LoVo (cell line): Measurements from ENCODE around the gene EIF4E1B.

Experiments used
- DNase-seq: peaks from one replicate; pipeline ENCODE4 v3.0.0-alpha.2; 2016; ENCODE audit warnings: low spot score

EIF4E1B gene

DNA sequence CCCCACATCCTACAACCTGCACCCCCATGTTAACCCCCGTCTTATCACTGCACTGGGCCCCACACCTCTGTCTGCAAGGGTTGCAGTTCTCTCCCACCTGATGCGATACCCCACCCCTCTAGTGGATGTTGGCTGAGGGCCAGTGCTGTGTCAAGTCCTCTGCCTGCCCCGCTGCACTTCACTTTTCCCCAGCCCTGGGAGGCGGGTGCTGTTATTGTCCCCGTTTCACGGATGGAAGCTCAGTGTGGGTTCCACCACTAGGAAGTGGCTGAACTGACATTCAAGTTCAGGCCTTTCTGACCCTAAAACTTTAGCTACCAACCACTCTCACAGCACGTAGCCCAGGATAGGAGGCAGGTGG lies 3.6 kb upstream of the EIF4E1B start:
- DNase-seq, result no peak

DNA sequence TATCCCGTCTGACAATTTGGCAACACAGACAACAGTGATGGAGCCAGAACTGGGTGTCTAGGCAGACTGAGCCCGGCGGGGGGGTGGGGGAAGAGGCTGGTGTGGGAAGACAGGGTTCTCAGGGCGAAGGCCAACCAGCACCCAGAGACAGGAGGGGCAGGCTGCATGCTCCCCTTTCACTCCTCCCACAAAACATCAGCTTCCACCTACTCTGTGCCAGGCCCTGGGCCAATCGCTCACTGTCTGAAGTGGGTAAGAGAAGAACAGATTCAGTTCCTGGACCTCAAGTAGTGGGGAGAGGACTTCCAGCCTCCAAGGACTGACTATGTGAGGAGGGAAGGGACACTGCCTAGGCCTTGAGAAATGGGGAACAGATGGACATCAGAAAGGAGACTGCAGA lies 2.9 kb upstream of the EIF4E1B start:
- DNase-seq, result no peak

DNA sequence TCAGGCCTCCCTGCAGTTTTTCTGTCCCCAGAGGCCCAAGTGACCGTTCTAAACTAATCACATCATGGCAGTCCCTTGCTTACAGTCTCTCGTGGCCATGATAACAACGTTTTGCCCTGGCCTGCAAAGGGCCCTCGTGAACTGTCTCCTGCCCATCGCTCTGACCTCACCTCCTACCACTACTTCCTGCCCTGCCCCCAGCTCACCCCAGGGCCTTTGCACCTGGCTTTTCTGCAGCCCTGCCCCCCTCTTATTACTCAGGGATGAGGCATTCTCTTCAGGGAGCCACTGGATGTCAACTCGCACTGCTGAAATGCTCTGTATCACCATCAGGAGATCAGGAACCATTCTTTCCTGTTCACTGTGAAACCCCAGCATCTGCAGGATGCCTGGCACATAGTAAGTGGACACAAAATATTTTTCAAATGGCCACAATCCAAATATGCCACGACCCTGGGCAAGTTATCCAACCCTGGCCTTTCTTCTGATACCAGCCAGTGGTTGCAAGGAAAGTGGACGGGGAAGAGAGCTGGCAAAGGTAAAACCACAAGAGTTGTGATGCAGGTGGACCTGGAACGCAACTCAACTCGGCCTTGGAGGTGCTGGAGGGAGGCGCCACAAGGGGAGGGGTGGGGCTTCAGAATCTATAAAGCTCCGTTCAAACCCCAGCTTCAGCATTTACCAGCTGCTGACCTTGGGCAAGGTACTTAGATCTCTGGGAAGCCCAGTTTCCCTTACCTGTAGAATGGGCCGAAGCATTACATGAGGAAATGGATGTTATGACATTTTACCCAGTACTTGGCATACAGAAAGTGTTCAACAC lies 1.9 kb upstream of the EIF4E1B start:
- DNase-seq, result no peak

DNA sequence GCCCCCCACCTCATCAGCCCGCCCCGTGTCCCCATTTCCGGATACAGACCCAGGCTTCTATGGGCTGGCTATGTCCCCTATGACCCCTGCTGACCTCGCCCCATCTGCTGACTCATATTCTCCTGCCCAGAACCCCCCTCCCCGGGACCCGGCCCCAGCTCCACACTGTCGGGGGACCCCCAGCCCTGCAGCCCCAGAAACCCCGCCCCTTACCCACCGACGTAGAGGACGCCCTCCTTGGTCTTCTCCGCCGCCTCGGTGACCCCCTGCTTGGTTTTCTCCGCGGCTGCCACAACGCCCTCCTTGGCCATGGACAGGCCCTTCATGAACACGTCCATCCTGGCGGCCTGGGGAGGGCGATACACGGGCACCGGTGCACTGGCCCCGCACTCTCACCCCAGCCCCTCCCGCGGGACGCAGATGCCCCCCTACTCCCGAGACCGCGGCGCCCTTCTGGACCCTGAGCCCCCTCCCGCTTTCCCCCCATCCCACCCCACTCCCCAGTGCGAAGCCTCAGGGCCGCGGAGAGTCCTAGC lies 1.1 kb upstream of the EIF4E1B start:
- DNase-seq, result no peak

DNA sequence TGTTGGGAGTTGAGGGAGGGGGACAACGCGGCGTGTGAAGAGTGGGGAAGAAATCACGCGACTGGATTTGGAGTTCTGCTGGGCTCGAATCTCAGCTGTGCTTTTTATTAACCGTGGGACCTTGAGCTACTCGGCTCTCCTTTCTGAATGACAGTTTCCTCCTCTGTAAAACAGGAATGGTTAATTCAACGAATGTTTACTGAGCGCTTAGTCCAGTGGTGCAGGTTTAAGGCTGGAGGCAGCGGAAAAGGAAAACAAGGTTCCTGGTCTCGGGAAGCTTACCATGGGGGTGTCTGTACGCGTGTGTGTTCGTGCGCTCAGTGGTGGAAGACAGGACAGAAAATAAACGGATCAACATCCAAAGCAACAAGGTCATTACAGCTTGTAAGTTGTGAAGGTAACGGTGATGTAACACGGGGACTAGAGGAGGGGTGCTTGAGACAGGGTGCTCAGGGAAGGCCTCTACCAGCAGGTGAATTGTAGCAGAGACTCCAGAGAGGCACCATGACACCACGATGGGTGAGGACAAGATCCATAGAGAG lies 277 bp downstream of the EIF4E1B start:
- DNase-seq, result no peak

DNA sequence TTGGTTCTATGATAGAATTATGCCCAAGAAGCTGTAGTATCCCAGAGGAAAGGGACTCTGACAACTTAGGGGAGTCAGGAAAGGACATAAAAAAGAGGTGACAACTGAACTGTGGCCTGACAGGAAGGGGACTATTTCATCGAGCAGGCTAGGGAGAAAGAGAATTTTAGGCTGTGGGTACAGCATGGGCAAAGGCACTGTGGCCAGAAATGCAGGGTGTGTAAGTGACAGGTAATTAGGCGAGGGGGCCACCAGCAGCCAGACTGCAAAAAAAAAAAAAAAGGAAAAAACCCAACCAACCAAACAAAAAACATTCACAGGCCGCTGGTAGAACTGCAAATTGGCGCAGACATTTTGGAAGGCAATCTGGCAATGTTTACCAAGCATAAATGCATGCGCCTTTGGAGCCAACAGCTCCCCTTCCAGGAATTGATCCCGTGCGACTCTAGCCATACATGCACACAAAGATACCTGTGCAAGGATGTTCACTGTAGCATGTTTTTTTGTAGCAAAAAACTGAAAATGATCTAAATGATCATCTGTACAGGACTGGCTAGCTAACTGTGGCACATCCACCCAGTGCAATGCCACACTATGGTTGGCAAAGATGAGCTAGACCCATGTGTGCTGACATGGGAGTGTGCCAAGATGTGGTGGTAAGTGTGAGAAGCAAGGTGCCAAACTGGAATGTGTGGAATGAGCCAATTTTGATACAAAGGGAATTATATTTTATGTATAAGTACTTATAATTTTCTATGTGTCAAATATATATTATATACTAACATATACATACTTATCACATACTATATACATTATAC lies 1.1 kb downstream of the EIF4E1B start:
- no peak for DNase-seq

DNA sequence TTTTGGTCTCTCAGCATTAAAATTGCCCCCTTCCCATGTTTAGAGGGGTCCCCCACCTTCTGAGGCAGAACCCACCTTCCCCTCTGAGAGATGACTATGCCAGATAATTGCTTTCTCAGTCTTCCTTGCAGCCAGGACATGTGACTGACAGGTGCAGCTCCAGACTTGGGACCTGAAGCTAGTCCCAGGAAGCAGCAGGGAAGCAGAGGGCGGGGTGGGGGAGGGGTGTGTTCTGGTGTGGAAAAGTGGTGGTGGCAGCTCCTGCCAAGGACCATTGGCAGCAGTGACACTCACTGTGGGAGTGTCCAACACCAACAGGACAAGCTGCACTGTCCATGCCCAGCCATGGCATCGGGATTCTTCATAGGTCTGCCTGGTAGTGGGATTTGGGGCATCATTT lies 2.3 kb downstream of the EIF4E1B start:
- DNase-seq, result no peak

DNA sequence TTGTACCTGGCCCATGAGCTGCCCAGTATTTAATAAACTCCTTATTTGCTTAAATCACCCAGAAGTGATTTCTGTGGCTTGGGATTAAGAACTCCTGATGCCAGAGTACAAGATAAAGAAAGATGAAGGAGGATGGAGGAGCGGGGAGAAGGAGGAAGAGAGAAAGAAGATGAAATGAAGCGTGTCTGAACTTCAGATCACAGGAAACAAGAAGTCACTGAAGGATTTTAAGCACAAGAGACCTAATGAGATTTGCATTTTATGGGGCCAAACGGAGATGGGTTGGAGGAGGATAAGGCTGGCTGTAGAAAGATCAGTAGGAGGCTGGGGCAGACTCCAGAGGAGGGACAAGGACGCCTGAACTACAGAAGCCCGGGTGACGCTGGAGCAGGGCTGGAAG lies 3.1 kb downstream of the EIF4E1B start:
- DNase-seq, result no peak

DNA sequence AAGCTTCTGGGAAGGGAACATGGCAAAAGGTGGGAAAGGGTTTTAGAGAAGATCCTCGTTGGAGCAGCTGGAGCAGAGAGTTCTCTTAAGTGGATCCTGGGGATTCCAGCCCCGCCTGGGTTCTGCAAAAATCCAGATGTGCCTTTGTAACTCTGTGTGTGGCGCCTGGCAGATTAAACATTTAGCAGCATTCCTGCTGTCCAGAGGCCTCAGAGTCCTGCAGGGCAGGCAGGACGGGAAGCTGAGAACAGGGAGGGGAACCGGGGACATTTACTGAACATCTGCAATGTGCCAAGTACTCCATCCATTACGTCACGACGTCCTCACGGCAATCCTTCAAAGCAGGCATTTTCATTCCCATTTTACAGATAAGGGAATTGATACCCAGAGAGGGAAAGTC lies 6.0 kb downstream of the EIF4E1B start:
- DNase-seq, result no peak

DNA sequence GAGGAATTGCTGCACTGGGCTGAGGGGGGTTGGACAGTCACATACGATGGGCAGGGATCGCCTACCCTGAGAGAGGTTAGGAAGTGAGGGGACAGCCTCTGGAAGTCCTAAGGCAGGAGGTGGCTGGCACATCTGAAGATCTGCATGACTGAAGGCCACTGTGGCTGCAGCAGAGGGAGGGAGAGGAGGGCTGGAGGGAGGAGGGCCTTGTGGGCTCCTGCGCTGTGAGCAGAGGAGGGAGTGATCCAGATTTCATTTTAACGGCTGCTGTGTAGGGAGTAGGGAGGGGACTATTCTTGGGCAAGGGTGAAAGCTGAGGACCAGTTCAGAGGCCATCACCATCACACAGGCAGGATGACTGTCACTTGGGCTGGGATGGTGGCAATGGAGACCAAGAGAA lies 7.1 kb downstream of the EIF4E1B start:
- DNase-seq, result no peak

DNA sequence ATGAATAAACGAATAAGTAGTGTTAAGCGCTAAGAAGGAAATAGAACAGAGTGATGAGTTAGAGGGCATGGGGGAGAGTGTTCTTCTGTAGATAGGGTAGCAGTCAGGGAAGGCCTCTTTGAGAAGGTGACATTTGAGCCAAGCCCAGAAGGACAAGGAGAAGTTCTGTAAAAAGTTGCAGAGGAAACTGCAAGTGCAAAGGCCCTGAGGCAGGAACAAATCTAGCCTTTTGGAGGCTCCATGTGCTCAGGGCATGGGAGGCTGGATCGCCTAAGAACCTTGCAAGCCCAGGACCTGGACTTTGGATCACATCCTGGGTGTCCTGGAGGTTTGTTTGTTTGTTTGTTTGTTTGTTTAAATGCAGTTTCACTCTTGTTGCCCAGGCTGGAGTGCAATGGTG lies 8.0 kb downstream of the EIF4E1B start:
- no peak for DNase-seq

DNA sequence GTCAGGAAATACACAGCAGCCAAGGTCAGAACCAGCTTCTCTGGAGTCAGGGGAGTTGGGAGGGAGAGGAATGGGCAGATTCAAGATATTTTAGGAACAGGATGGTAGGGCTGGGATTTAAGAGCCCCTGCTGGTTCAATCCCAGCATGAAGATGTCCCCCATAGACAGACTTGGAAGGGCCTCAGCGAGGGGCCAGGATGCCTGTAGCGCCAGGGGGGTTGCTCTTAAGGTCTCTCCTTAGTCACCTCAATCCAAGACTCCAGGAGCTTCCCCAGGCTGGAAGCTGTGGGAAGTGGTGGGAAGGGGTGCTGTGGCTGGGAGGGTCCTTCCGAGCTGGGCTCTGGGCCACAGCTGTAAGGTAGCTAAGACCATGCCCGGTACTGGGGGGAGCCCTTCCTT lies 8.7 kb downstream of the EIF4E1B start:
- DNase-seq, result no peak

DNA sequence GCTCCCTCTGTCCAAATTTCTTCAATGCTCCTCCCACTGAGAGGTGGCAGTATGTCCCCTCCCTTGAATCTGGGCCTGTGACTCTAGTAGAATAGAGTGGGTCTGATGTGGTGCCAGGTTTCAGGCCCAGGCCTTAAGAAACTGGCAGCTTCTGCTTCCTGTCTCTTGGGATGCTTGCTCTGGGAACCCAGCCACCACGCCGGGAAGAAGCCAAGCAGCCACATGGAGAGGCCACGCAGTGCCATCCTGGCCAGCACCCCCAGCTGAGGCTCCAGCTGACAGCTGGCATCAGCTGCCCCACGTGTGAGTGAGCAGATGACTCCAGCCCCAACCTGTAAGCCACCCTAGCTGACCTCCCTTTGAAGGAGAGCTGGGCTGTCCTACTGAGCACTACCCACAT lies 9.5 kb downstream of the EIF4E1B start:
- no peak for DNase-seq

DNA sequence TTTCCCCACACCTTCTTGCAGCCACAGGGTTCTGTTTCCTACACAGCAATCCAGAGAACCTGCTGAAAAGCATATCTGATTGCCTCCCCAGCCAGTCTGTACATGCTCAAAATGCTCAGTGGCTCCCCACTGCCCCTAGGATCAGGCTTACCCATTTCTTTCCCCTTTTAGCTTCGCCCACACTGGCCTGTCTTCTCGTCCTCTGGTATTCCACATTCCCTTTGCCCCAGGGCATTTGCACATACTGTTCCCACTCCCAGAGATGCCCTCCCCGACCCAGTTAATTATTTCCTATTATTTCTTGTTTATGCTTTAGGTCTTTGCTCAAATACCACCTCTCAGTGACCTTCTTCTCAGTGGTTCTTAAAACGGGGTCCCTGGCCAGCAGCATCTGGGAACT lies 10.1 kb downstream of the EIF4E1B start:
- no peak for DNase-seq

DNA sequence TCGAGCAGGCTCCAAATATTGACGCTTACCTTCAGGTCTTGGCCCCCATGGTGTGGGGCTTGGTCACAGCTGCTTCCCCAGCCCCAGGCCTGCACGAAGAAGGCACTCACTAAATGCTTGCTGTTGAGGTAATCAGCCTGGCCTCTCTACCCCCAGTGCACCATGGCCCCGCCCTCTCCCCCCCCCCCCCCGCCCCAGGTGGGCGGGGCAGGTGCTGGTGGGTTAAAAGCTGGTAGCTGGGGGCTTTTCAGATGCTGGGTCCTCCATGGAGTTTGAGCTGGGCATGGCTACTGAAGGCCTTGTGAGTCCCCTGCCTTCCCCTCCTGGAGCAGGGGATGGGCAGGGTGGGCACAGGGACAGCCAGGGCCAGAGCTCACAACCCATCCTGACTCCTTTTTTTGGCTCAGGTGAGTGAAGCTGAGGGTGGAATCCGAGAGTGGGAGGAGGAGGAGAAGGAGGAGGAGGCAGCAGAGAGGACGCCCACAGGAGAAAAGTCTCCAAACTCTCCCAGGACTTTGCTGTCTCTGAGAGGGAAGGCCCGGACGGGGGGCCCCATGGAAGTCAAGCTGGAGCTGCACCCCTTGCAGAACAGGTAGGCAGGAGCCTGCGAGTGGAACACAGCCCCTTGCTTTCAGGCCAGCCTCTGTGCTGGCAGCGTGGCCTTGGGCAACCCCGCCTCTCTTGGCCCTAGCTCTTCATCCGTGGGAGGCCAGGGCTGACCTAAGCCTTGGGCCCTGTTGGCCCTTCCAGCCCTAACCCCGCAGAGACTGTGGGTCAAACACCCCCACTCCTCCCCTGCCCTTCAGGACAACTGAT lies 12.4 kb downstream of the EIF4E1B start:
- no peak for DNase-seq

DNA sequence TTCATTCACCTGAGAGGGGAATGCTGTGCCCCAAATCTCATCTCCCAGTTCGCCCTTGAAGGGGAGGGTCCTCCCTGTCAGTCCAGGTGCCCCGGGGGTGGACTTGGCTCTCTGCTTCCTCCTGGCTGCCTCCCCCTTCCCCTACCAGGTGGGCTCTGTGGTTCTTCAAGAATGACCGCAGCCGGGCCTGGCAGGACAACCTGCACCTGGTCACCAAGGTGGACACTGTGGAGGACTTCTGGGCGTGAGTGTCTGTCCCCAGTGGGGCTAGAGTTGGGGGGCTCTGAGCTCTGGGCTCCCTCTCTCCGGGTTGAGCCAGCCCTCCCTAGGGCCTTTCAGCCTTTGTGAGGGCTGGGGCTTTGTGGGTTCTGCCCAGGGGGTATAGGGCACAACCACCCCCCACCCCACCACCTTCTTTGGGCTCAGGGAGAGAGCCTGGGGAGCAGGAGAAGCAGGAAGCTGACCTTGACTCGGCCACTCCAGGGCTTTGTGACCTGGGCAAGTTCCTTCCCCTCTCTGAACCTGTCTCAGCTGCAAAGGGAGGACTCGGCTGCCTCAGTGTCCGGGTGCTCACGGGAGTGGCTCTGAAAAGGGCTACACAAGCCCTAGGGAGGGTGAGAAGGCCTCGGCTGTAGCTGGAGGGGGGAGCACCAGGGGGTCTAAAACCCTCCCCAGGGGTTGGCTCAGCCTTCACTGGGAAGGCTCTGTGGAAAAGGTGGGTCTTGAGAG lies 13.2 kb downstream of the EIF4E1B start:
- DNase-seq, result no peak

DNA sequence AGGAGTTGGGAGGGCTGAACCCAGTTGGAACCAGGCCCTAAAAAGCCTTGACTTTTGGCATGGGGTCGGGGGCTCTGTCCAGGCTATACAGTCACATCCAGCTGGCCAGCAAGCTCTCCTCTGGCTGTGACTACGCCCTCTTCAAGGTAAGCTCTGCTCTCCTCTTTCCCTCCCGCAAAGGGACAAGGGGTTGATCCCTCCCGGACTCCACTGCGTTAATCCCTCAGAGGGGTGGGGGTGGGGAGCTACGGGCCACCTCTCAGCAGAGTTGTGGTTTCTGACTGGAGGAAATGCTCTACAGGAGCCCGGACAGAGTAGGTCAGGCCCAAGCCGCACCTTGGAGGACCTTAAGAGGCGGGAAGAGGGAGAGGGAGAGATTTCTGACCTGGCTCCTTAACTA lies 13.8 kb downstream of the EIF4E1B start:
- no peak for DNase-seq

DNA sequence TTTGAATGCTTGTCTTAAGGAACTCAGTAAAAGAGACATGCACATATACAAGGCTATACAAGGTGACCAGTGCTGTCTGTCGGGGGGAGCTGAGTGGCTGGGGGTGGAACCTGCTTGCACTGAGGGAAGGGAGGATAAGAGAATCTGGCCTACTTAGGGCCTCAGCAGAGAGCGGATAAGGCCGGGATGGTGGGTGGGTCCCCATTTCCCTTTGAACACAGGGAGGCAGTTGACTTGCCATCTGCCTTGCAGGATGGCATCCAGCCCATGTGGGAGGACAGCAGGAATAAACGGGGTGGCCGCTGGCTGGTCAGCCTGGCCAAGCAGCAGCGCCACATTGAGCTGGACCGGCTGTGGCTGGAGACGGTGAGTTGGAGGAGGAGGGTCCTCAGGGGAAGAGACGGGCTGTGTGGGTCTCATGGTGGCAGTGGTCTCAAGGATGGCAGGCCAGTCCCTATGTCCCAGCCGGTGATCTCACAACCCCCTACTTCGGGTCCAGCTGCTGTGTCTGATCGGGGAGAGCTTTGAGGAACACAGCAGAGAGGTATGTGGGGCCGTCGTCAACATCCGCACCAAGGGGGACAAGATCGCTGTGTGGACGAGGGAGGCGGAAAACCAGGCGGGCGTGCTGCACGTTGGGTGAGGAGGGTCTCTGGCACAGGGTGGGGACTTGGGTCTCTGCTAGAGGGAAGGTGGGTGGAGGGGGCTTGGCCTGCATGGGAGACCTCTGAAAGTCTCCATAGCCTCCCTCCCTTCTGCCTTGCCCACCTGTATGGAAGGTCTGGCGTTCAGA lies 14.6 kb downstream of the EIF4E1B start:
- no peak for DNase-seq

DNA sequence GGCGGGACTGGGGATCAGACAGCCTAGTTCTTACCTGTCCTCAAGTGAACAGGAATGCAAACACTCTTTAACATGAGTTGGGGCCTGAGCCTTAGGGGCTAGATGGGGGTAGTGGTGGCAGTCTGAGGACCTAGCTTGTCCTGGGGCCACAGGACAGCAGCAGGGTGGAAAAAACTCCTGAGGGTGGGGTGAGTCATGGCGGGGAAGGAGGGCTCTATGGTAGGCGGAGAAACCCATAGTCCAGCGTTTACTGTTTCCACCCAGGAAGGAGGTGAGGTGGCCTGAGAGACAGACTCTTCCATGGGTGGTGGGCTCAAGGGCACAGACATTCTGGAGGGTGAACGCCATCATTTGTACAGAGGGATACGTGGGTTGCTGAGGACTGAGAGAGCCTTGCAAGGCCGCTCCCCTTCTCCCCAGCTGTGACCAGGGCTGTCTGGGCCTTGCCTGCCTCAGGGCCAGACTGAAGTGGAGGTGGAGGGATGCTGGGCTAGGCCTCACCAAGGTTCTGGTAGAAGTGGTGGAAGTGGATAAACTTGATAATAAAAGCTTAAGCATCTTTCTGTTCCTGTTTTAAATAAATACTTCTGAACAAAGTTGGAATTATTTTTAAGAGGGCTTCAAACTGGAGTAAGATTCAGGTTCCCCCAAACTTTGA lies 15.7 kb downstream of the EIF4E1B start:
- no peak for DNase-seq

DNA sequence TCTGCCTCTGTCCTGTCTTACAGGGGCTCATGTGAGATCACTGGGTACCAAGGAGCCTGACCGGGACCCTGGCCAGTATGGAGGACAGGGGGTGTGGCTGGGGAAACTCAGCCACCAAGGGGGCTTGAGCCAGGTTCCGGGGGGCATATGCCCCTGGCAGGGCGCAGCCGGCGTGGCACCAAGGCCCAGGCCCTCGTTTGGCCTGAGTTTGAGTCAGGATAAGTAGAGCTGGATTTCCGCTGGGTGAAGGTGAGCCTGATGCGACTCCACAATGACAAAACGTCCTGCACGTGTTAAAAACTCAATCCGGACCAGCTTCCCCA lies 16.2 kb downstream of the EIF4E1B start:
- no peak for DNase-seq
